K562 (cell line): ENCODE data around the gene MTSS2. TPM values are rescaled to one million over a fixed set of nuclear protein-coding genes. Genes with fewer than 3 reads are reported as not detected.

Experiments
- ATAC-seq: fragments of 200-7000 bp; cut with Tn5 transposase; 3 replicates; pipeline ENCODE4 v1.9.1; 2020; ENCODE audit warnings: moderate library complexity
- BruUV-seq: library from RNA; stranded (reverse); fragments of 400-500 nt; replicated peaks from 2 replicates; lab custom pipeline; 2021; lab: Mats Ljungman, UMichigan
- CTCF ChIA-PET: fragments of 300-600 bp; formaldehyde crosslinking; extraction: SDS; loops from one replicate; lab custom pipeline; 2021; ENCODE audit warnings: low intra/inter-chr PET ratio; lab: Yijun Ruan, JAX
- POLR2A ChIA-PET: fragments of 300-600, 350-650 bp; sonication (Branson Sonifier 250); formaldehyde crosslinking; extraction: SDS; loops from one replicate; lab custom pipeline; 2021; ENCODE audit warnings: antibody characterized with exemption, inconsistent platforms; lab: Yijun Ruan, JAX
- DNase-seq, 4 experiments: peaks; one replicate each; pipeline versions ENCODE4 v3.0.0 to v3.0.0-alpha.2; 2011 to 2018; ENCODE audit warnings: low spot score in 3 of 4, mixed read lengths in 3 of 4; ENCODE audit errors: extremely low read depth in 1 of 4
- FAIRE-seq: peaks from 2 replicates; lab custom pipeline; 2011; peaks lifted over from hg19 to GRCh38; lab: Jason Lieb, UNC
- H2AFZ ChIP-seq: 2 replicates; pipeline ENCODE4 v1.6.0; 2011; ENCODE audit warnings: low read depth, low read length, control low read depth, inconsistent platforms
- H3K27ac ChIP-seq: fragments of 200-600 bp; 3 replicates; pipeline ENCODE4 v1.8.0; 2011; ENCODE audit warnings: low read depth, mild to moderate bottlenecking, control low read depth, inconsistent platforms, low read length, moderate library complexity, mixed read lengths; ENCODE audit errors: extremely low read depth
- H3K27me3 ChIP-seq, 2 experiments: fragments of 300-600 bp in 1 of 2; 2 replicates in 1 of 2; 3 replicates in 1 of 2; pipeline versions ENCODE4 v1.6.0 to v1.8.0; 2011; ENCODE audit warnings: inconsistent platforms in 2 of 2, low read length in 2 of 2, mild to moderate bottlenecking in 1 of 2, mixed read lengths in 1 of 2, moderate library complexity in 1 of 2; ENCODE audit not compliant: control insufficient read depth in 2 of 2, insufficient read depth in 2 of 2
- H3K36me3 ChIP-seq: fragments of 300-600 bp; 3 replicates; pipeline ENCODE4 v1.8.0; 2011; ENCODE audit warnings: mild to moderate bottlenecking, low read length, inconsistent platforms; ENCODE audit not compliant: control insufficient read depth, insufficient read depth
- H3K4me1 ChIP-seq, 2 experiments: fragments of 200-600 bp in 1 of 2; replicated peaks in 1 of 2; 2 replicates in 1 of 2; 3 replicates in 1 of 2; pipeline versions ENCODE4 v1.5.1 to v1.8.0; 2011; ENCODE audit warnings: inconsistent platforms in 2 of 2, low read length in 2 of 2, mild to moderate bottlenecking in 1 of 2, mixed read lengths in 1 of 2, moderate library complexity in 1 of 2; ENCODE audit not compliant: control insufficient read depth in 2 of 2, insufficient read depth in 2 of 2
- H3K4me2 ChIP-seq: 2 replicates; pipeline ENCODE4 v1.6.1; 2011; ENCODE audit warnings: low read length, control low read depth, inconsistent platforms, mixed read lengths; ENCODE audit not compliant: insufficient read depth
- H3K4me3 ChIP-seq: fragments of 200-600 bp; sonication (generic), shearing (Covaris generic); 2 replicates; pipeline ENCODE4 v1.5.1; 2016; ENCODE audit warnings: control low read depth, inconsistent platforms
- H3K79me2 ChIP-seq: fragments of 200-600 bp; 3 replicates; pipeline ENCODE4 v1.8.0; 2011; ENCODE audit warnings: low read length, inconsistent platforms; ENCODE audit not compliant: control insufficient read depth, insufficient read depth
- H3K9ac ChIP-seq, 2 experiments: 2 replicates each; pipeline versions ENCODE4 v1.6.0 to v1.6.1; 2011; ENCODE audit warnings: low read depth in 2 of 2, low read length in 2 of 2, control low read depth in 1 of 2, inconsistent platforms in 1 of 2, mild to moderate bottlenecking in 1 of 2, mixed read lengths in 1 of 2; ENCODE audit not compliant: insufficient read depth in 1 of 2
- H3K9me1 ChIP-seq: one replicate; pipeline ENCODE4 v1.6.0; 2011; ENCODE audit warnings: inconsistent platforms, mild to moderate bottlenecking, low read length, moderate library complexity; ENCODE audit not compliant: control insufficient read depth, insufficient read depth
- H3K9me3 ChIP-seq: replicated peaks from 2 replicates; pipeline ENCODE4 v1.5.1; 2011; ENCODE audit warnings: low read depth, low read length, inconsistent platforms; ENCODE audit not compliant: control insufficient read depth, insufficient read depth
- H4K20me1 ChIP-seq: replicated peaks from 2 replicates; pipeline ENCODE4 v1.6.1; 2011; ENCODE audit warnings: low read length, inconsistent platforms, mixed read lengths; ENCODE audit not compliant: control insufficient read depth, insufficient read depth
- ETV6 ChIP-seq, 3 experiments: fragments of 150-350 bp in 1 of 3; sonication (generic) in 1 of 3; formaldehyde crosslinking in 1 of 3; IDR thresholded peaks; 2 replicates each; pipeline versions ENCODE4 v1.6.1 to v1.8.0; 2014 to 2022; ENCODE audit warnings: borderline replicate concordance in 2 of 3, low read depth in 2 of 3, antibody characterized with exemption in 1 of 3, low read length in 1 of 3, mild to moderate bottlenecking in 1 of 3, missing genetic modification reagents in 1 of 3
- MECOM ChIP-seq: fragments of 250-450 bp; sonication (Bioruptor Pico); IDR thresholded peaks from 2 replicates; pipeline ENCODE4 v1.8.0; 2022; ENCODE audit warnings: inconsistent platforms
- MTA1 ChIP-seq: fragments of 450-650 bp; IDR thresholded peaks from 2 replicates; pipeline ENCODE4 v1.6.1; 2017; ENCODE audit warnings: borderline replicate concordance
- PHB ChIP-seq: fragments of 250-450 bp; sonication (Bioruptor Pico); IDR thresholded peaks from 2 replicates; pipeline ENCODE4 v1.5.0; 2021
- RAD21 ChIP-seq, 2 experiments: fragments of 250-450 bp in 1 of 2; fragments of 450-650 bp in 1 of 2; sonication (Bioruptor Pico) in 1 of 2; formaldehyde crosslinking in 1 of 2; IDR thresholded peaks in 1 of 2; conservative IDR thresholded peaks in 1 of 2; 2 replicates each; pipeline versions ENCODE4 v1.4.0 to v1.8.0; 2020 to 2022; ENCODE audit warnings: mild to moderate bottlenecking in 2 of 2, moderate library complexity in 1 of 2
- ZNF263 ChIP-seq: sonication (generic); formaldehyde crosslinking; IDR thresholded peaks from 2 replicates; pipeline ENCODE4 v1.8.0; 2022; ENCODE audit warnings: mild to moderate bottlenecking, missing genetic modification reagents, borderline replicate concordance
- ZNF644 ChIP-seq: fragments of 200-800 bp; sonication (Bioruptor generic); IDR thresholded peaks from 2 replicates; pipeline ENCODE4 v1.6.1; 2016; ENCODE audit warnings: low read depth, missing genetic modification characterization, missing compliant biosample characterization
- WGBS: fragments of 100-300 bp; shearing (Covaris generic); methylation state at CpG from one replicate; pipeline ENCODE4 v1.1.6; 2016; ENCODE audit warnings: low coverage, mixed read lengths; ENCODE audit not compliant: insufficient coverage; ENCODE audit errors: missing lambda C conversion rate; 5-methylcytosine and 5-hydroxymethylcytosine counted together
- in situ Hi-C: fragments of 300-500 bp; cut with MboI; formaldehyde crosslinking; loops from 4 replicates; pipeline ENCODE4 v1.15.0; 2018; ENCODE audit warnings: inconsistent platforms, mixed read lengths
- intact Hi-C: fragments of 100-400 bp; cut with micrococcal nuclease; formaldehyde crosslinking; loops from 2 replicates; pipeline ENCODE4 v1.14.2; 2022
- polyA plus RNA-seq, 8 experiments: library from polyadenylated mRNA; depleted of rRNA in 4 of 8; stranded (reverse) in 5 of 8; unstranded in 3 of 8; fragments of >200 nt; fragmentation: Nextera tagmentation in 2 of 8; fragmentation: Illumina TruSeq in 1 of 8; extraction: Ambion mirVana in 2 of 8; extraction: Trizol in 1 of 8; gene quantifications; 2 replicates each; pipeline versions ENCODE4 v1.2.1 to v1.2.3, GENCODE V29; 2011 to 2014; ENCODE audit warnings: inconsistent platforms in 1 of 8, missing spikeins in 1 of 8
- total RNA-seq, 7 experiments: library from RNA; depleted of rRNA in 6 of 7; stranded (reverse); fragments of >200 nt in 6 of 7; fragmentation: Illumina TruSeq in 2 of 7; extraction: Trizol in 2 of 7; gene quantifications; 2 replicates each; pipeline versions ENCODE4 v1.2.1 to v1.2.3, GENCODE V29; 2011 to 2021; ENCODE audit warnings: low replicate concordance in 1 of 7
- TF ChIP-seq, protein P1 (sequence below), 2 experiments: fragments of 450-650 bp; IDR thresholded peaks; 2 replicates each; pipeline ENCODE4 v1.6.1; 2016
- TF ChIP-seq, protein P2 (sequence below), 2 experiments: fragments of 450-650 bp in 1 of 2; sonication (generic) in 1 of 2; formaldehyde crosslinking in 1 of 2; IDR thresholded peaks in 1 of 2; conservative IDR thresholded peaks in 1 of 2; 2 replicates each; pipeline versions ENCODE4 v1.6.1 to v1.8.1; 2016 to 2023; ENCODE audit warnings: mild to moderate bottlenecking in 2 of 2, moderate library complexity in 2 of 2, inconsistent platforms in 1 of 2, missing genetic modification reagents in 1 of 2
- TF ChIP-seq, protein P3 (sequence below): IDR thresholded peaks from 2 replicates; pipeline ENCODE4 v1.6.1; 2016; ENCODE audit warnings: missing genetic modification characterization, missing compliant biosample characterization
- TF ChIP-seq, protein P4 (sequence below), 3 experiments: IDR thresholded peaks in 2 of 3; conservative IDR thresholded peaks in 1 of 3; 2 replicates each; pipeline ENCODE4 v1.5.1; 2011 to 2012; ENCODE audit warnings: low read length in 3 of 3, mild to moderate bottlenecking in 3 of 3, control low read depth in 2 of 3, improper control_type of control experiment in 1 of 3, inconsistent platforms in 1 of 3, low read depth in 1 of 3, mixed read lengths in 1 of 3, moderate library complexity in 1 of 3; ENCODE audit not compliant: insufficient read depth in 2 of 3

Gene MTSS2
- total and polyA plus RNA-seq, 9 of the 15 experiments (the other 6 are each of a cell fraction or from before 2014, with no cell fraction given) = 0.11 to 60.3 (median 16.9) TPM

DNA sequence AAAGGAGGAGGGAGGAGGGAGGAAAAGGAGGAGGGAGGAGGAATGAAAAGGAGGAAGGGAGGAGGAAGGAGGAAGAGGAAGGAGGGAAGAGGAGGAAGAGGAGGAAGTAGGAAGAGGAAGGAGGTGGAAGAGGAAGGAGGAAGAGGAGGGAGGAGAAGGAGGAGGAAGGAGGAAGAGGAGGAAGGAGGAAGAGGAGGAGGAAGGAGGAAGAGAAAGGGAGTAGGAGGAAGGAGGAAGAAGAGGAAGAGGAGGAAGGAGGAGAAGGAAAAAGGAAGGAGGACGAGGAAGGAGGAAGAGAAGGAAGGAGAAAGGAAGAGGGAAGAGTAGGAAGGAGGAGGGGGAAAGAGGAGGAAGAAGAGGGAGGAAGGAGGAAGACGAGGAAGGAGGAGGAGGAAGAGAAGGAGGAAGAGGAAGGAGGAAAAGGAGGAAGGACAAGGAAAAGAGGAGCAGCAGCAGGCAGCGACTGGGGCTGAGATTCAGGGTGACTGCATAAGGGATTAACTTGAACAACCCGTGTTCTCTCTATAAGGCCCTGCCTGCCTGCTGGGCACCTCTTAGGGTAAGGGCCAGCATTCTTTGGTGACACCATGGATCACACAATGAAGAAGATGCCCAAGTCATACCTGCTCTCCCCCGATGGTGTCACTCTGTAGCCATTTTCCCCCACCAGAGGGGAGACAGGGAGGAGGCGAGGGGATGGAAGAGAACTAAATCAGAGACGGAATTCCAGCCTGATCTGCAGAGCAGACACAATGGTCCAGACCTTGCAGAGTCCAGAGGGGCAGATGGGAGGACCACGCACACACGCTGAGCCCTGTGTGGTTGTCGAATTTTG, 40.9 kb downstream of the MTSS2 start:
- Histone ChIP-seq H3K79me2 (no peaks in the 10 kb centered on the region), H3K4me2 (no peak overlapping the region), H3K36me3 (no peaks in the 10 kb centered on the region), H3K27ac (no peak overlapping the region), H3K4me3 (no peak overlapping the region), H3K9ac (no peak overlapping the region), H3K4me1 (peaks cover 0 to 12% of the 10 kb centered on the region in 2 experiments; a peak in 2 of 5 replicates), H4K20me1 (no peaks in the 10 kb centered on the region; the same call in 1 of the 2 replicates), H3K9me3 (no peaks in the 10 kb centered on the region), H2AFZ (no peak overlapping the region), H3K27me3 (peaks cover 20 to 47% of the 10 kb centered on the region in 2 experiments; a peak in 4 of 5 replicates), H3K9me1 (no peaks in the 10 kb centered on the region)
- POLR2A ChIA-PET = no interaction called here
- ATAC-seq (peak; percentile 63), FAIRE-seq (no peak), DNase-seq (peak in 1 of 4 experiments; percentile 34)
- BruUV-seq = no TSS peak
- in situ Hi-C loops (no loop called here), intact Hi-C loops (no loop called here)
- CTCF ChIA-PET = no interaction called here
- WGBS = 6% methylated on average over 9 of the region's 10 CpGs
- TF ChIP-seq ZNF263 (CRISPR knock-in tag) = peak; percentile 88
- TF ChIP-seq ETV6 (IDR thresholded peaks at IDR 0.05; ENCODE audit: borderline replicate concordance in 1 of 2, low read depth in 2 of 2, low read length in 1 of 2) = peak; percentile 64 to 88; a peak in 3 of 4 replicates
- no peak for TF ChIP-seq ETV6 (CRISPR knock-in tag; IDR thresholded peaks at IDR 0.05; ENCODE audit: borderline replicate concordance)
- TF ChIP-seq ZNF644 (tag) = no peak
- peak in 1 of 2 experiments; percentile 52; a peak in 2 of 4 replicates for TF ChIP-seq RAD21 (CRISPR knock-in tag; conservative IDR thresholded peaks at IDR 0.05 in 1 of 2, IDR thresholded peaks at IDR 0.05 in 1 of 2)
- no peak for TF ChIP-seq PHB
- no peak for TF ChIP-seq MECOM
- TF ChIP-seq, protein P1, sequence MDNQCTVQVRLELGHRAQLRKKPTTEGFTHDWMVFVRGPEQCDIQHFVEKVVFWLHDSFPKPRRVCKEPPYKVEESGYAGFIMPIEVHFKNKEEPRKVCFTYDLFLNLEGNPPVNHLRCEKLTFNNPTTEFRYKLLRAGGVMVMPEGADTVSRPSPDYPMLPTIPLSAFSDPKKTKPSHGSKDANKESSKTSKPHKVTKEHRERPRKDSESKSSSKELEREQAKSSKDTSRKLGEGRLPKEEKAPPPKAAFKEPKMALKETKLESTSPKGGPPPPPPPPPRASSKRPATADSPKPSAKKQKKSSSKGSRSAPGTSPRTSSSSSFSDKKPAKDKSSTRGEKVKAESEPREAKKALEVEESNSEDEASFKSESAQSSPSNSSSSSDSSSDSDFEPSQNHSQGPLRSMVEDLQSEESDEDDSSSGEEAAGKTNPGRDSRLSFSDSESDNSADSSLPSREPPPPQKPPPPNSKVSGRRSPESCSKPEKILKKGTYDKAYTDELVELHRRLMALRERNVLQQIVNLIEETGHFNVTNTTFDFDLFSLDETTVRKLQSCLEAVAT (IDR thresholded peaks at IDR 0.05) = 0 out of 4 replicates have a peak, but pooled peaks of 1 of the 2 experiments have one; percentile 45
- TF ChIP-seq, protein P2, sequence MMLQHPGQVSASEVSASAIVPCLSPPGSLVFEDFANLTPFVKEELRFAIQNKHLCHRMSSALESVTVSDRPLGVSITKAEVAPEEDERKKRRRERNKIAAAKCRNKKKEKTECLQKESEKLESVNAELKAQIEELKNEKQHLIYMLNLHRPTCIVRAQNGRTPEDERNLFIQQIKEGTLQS (IDR thresholded peaks at IDR 0.05) = no peak
- TF ChIP-seq, protein P2 (CRISPR knock-in tag; conservative IDR thresholded peaks at IDR 0.05) = no peak
- TF ChIP-seq MTA1 = peak; percentile 39; the same call in 1 of the 2 replicates
- TF ChIP-seq, protein P3, sequence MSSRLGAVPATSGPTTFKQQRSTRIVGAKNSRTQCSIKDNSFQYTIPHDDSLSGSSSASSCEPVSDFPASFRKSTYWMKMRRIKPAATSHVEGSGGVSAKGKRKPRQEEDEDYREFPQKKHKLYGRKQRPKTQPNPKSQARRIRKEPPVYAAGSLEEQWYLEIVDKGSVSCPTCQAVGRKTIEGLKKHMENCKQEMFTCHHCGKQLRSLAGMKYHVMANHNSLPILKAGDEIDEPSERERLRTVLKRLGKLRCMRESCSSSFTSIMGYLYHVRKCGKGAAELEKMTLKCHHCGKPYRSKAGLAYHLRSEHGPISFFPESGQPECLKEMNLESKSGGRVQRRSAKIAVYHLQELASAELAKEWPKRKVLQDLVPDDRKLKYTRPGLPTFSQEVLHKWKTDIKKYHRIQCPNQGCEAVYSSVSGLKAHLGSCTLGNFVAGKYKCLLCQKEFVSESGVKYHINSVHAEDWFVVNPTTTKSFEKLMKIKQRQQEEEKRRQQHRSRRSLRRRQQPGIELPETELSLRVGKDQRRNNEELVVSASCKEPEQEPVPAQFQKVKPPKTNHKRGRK (tag) = peak; percentile 94
- TF ChIP-seq, protein P4, sequence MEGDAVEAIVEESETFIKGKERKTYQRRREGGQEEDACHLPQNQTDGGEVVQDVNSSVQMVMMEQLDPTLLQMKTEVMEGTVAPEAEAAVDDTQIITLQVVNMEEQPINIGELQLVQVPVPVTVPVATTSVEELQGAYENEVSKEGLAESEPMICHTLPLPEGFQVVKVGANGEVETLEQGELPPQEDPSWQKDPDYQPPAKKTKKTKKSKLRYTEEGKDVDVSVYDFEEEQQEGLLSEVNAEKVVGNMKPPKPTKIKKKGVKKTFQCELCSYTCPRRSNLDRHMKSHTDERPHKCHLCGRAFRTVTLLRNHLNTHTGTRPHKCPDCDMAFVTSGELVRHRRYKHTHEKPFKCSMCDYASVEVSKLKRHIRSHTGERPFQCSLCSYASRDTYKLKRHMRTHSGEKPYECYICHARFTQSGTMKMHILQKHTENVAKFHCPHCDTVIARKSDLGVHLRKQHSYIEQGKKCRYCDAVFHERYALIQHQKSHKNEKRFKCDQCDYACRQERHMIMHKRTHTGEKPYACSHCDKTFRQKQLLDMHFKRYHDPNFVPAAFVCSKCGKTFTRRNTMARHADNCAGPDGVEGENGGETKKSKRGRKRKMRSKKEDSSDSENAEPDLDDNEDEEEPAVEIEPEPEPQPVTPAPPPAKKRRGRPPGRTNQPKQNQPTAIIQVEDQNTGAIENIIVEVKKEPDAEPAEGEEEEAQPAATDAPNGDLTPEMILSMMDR (IDR thresholded peaks at IDR 0.05 in 2 of 3, conservative IDR thresholded peaks at IDR 0.05 in 1 of 3; ENCODE audit: insufficient read depth in 2 of 3, low read depth in 1 of 3, low read length in 3 of 3) = peak; percentile 32 to 52 (median 32); a peak in 4 of 6 replicates
